HUES6 (cell line): Measurements from ENCODE around the gene MMRN2.

Experiments
- H3K27ac ChIP-seq: 2 replicates; pipeline ENCODE4 v1.7.0; 2013; ENCODE audit warnings: low read depth, mild to moderate bottlenecking, low read length, inconsistent platforms
- H3K27me3 ChIP-seq: 2 replicates; pipeline ENCODE4 v1.6.1; 2013; ENCODE audit warnings: low read length; ENCODE audit not compliant: control insufficient read depth, insufficient read depth
- H3K36me3 ChIP-seq: 2 replicates; pipeline ENCODE4 v1.6.1; 2013; ENCODE audit warnings: low read length; ENCODE audit not compliant: control insufficient read depth, insufficient read depth
- H3K4me1 ChIP-seq: 2 replicates; pipeline ENCODE4 v1.6.1; 2013; ENCODE audit warnings: low read length; ENCODE audit not compliant: control insufficient read depth, insufficient read depth
- H3K4me3 ChIP-seq: 2 replicates; pipeline ENCODE4 v1.5.1; 2013; ENCODE audit warnings: low read depth, low read length
- H3K9ac ChIP-seq: one replicate; pipeline ENCODE4 v1.6.1; 2013; ENCODE audit warnings: mild to moderate bottlenecking, low read length
- H3K9me3 ChIP-seq: 2 replicates; pipeline ENCODE4 v1.6.1; 2013; ENCODE audit warnings: low read depth, low read length; ENCODE audit not compliant: control insufficient read depth, insufficient read depth

MMRN2 gene

DNA sequence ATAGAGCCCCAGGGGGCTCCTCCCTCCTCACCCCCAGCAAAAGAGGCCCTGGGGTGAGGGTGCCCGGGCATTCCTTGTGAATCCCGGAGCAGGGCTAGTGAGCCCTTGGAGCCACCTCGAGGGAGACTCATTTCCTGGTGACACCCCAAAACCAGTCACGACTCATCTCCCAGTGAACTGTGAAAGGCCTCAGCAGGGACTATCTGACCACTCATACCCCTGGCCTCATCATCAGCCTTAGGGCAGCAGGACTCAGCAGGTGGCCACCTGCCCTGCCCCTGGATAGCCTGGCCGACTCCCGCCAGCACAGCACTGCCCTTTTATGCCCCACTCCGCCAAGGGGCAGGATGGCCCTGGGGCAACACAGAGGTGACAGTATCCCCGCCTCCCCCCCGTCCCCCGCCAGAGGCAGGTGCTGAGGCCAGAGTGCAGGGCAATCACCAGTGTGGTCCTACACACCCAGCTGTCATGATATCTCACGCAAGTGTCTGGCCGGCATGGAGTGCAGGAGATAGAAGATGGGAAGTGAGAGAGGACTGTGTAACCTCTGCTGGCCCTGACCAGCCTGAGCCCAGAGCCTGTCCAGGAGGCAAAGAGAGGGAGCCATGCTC is 4.2 kb upstream of the MMRN2 start:
- H3K4me1 ChIP-seq: peaks cover 60% of the 10 kb centered on the region
- no peaks in the 10 kb centered on the region for H3K9me3 ChIP-seq
- H3K4me3 ChIP-seq: no peak overlapping the region
- H3K9ac ChIP-seq: no peak overlapping the region
- H3K36me3 ChIP-seq: no peaks in the 10 kb centered on the region
- H3K27ac ChIP-seq: no peak overlapping the region
- H3K27me3 ChIP-seq: no peaks in the 10 kb centered on the region

GRCh38 chr10:86960863-86961434 is 3.5 kb upstream of the MMRN2 start:
- Histone ChIP-seq H3K36me3 (no peaks in the 10 kb centered on the region), H3K9ac (peak overlapping the region; percentile 1), H3K4me1 (peaks cover 60% of the 10 kb centered on the region), H3K4me3 (no peak overlapping the region), H3K27me3 (no peaks in the 10 kb centered on the region), H3K9me3 (no peaks in the 10 kb centered on the region), H3K27ac (no peak overlapping the region)

- Histone ChIP-seq H3K36me3 (no peaks in the 10 kb centered on the region), H3K27me3 (no peaks in the 10 kb centered on the region), H3K27ac (no peak overlapping the region), H3K9ac (peak overlapping the region; percentile 1), H3K4me3 (no peak overlapping the region), H3K4me1 (peaks cover 62% of the 10 kb centered on the region), H3K9me3 (no peaks in the 10 kb centered on the region)
These were observed 2.8 kb upstream of the MMRN2 start for GRCh38 chr10:86960003-86960862.

DNA sequence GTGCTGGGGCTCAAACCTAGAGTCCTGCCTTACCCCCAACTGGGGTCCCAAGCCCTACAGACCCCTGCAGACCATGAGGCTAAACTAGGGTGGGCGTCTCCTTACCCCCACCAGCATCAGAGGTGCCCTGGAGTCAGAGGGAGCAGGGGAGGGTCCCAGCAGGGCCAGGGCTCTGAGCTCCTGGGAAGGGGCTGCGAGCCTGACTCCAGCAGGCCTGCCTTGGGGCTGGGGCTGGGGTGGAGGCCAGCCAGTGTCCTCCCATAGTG is 2.3 kb upstream of the MMRN2 start:
- no peaks in the 10 kb centered on the region for H3K36me3 ChIP-seq
- no peak overlapping the region for H3K4me3 ChIP-seq
- no peaks in the 10 kb centered on the region for H3K9me3 ChIP-seq
- H3K27ac ChIP-seq: 0 out of 2 replicates have a peak overlapping the region, but pooled peaks have one; percentile 13
- peak overlapping the region; percentile 8 for H3K9ac ChIP-seq
- peaks cover 68% of the 10 kb centered on the region for H3K4me1 ChIP-seq
- no peaks in the 10 kb centered on the region for H3K27me3 ChIP-seq

GRCh38 chr10:86958901-86959736 is 1.7 kb upstream of the MMRN2 start:
- Histone ChIP-seq H3K4me1 (peaks cover 72% of the 10 kb centered on the region), H3K27me3 (no peaks in the 10 kb centered on the region), H3K36me3 (no peaks in the 10 kb centered on the region), H3K4me3 (no peak overlapping the region), H3K9me3 (no peaks in the 10 kb centered on the region), H3K9ac (peak overlapping the region; percentile 8), H3K27ac (peak overlapping the region; percentile 13; the same call in 1 of the 2 replicates)

- Histone ChIP-seq H3K27ac (peak within 1 kb of the TSS; percentile 13; the same call in 1 of the 2 replicates), H3K36me3 (no peaks in the 10 kb centered on the region), H3K9me3 (peaks cover 4% of the 10 kb centered on the region), H3K9ac (peak within 1 kb of the TSS; percentile 8), H3K4me3 (no peak within 1 kb of the TSS), H3K27me3 (no peaks in the 10 kb centered on the region), H3K4me1 (peaks cover 80% of the 10 kb centered on the region)
These were observed 893 bp upstream of the MMRN2 start, which contains the start of gene SNCG for GRCh38 chr10:86958116-86958900. SNCG (plus strand) TSS chr10:86958599; CDS start chr10:86958698, 99 bp downstream.

DNA sequence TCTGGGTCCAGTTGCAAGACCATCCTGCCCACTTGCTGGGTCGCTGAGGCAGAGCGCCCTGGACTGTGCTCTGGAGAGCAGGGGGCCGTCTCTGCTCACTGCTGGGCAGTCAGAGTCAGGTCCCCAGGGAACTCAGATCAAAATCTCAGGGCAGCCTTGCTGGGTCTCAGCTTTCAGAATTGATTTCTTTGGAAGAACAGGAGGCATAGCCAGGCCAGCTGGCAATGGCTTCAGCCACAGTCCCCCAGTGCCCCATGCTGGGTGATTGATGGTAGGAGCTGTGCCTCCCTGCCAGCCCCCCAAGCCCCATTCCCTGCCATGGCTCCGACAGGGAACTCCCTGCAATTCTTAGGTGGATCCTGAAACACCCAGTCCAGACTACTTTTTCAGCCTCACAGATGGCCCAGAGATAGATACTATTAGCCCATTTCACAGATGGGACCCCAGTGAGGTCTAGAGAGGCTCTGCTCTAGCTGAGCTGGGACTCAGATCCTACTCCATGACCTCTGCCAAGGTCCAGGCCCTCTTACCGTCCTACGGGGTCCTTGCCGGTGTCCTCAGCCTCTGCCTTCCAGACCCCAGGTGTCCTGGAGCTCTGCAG is 467 bp downstream of the MMRN2 start:
- Histone ChIP-seq H3K27ac (no peak overlapping the region), H3K36me3 (no peaks in the 10 kb centered on the region), H3K9ac (no peak overlapping the region), H3K27me3 (no peaks in the 10 kb centered on the region), H3K9me3 (peaks cover 12% of the 10 kb centered on the region), H3K4me1 (peaks cover 79% of the 10 kb centered on the region), H3K4me3 (no peak overlapping the region)

GRCh38 chr10:86956195-86956847 is 1.1 kb downstream of the MMRN2 start:
- H3K9me3 ChIP-seq: peaks cover 19% of the 10 kb centered on the region
- no peak overlapping the region for H3K27ac ChIP-seq
- H3K36me3 ChIP-seq: no peaks in the 10 kb centered on the region
- H3K9ac ChIP-seq: peak overlapping the region; percentile 17
- H3K27me3 ChIP-seq: no peaks in the 10 kb centered on the region
- peaks cover 74% of the 10 kb centered on the region for H3K4me1 ChIP-seq
- no peak overlapping the region for H3K4me3 ChIP-seq

- Histone ChIP-seq H3K9me3 (peaks cover 23% of the 10 kb centered on the region), H3K4me3 (peak overlapping the region; percentile 9; the same call in 1 of the 2 replicates), H3K36me3 (no peaks in the 10 kb centered on the region), H3K27ac (peak overlapping the region; percentile 79; the same call in 1 of the 2 replicates), H3K9ac (peak overlapping the region; percentile 66), H3K27me3 (no peaks in the 10 kb centered on the region), H3K4me1 (peaks cover 68% of the 10 kb centered on the region)
These were observed 1.8 kb downstream of the MMRN2 start for GRCh38 chr10:86955501-86956194.
